ENCODE measurements around the gene EDC4. TPM values are rescaled to one million over a fixed set of nuclear protein-coding genes. Genes with fewer than 3 reads are reported as not detected.

The EDC4 gene
- total and polyA plus RNA-seq, 2 of the 13 experiments (the other 11 are each of a cell fraction or from before 2014, with no cell fraction given), result 51.4 to 59.1 TPM

GRCh38 chr16:67833415-67834241 is 39.2 kb upstream of the EDC4 start (continued):
- peak; percentile 41; the same call in 1 of the 2 replicates for TF ChIP-seq ZNF318 (CRISPR knock-in tag; IDR thresholded peaks at IDR 0.05)
- TF ChIP-seq HMG20A (CRISPR knock-in tag; IDR thresholded peaks at IDR 0.05; ENCODE audit: borderline replicate concordance), result no peak; the same call in 1 of the 2 replicates
- TF ChIP-seq DRAP1 (CRISPR knock-in tag; IDR thresholded peaks at IDR 0.05), result peak; percentile 97
- TF ChIP-seq PATZ1 (CRISPR knock-in tag; IDR thresholded peaks at IDR 0.05), result no peak; the same call in 1 of the 2 replicates
- peak; percentile 89 for TF ChIP-seq ZNF574 (CRISPR knock-in tag; IDR thresholded peaks at IDR 0.05)
- peak; percentile 90 for TF ChIP-seq HNF1B (CRISPR knock-in tag; IDR thresholded peaks at IDR 0.05)
- peak; percentile 94 for TF ChIP-seq CBFB (CRISPR knock-in tag; IDR thresholded peaks at IDR 0.05)
- no peak for TF ChIP-seq NBN (conservative IDR thresholded peaks at IDR 0.05)
- TF ChIP-seq ELF3 (CRISPR knock-in tag; IDR thresholded peaks at IDR 0.05), result peak; percentile 81
- peak; percentile 47; the same call in 1 of the 2 replicates for TF ChIP-seq ZNF724P (CRISPR knock-in tag; IDR thresholded peaks at IDR 0.05; ENCODE audit: borderline replicate concordance)
- TF ChIP-seq ZNF510 (CRISPR knock-in tag; IDR thresholded peaks at IDR 0.05; ENCODE audit: low read depth), result peak; percentile 92
- TF ChIP-seq NR2F6 (IDR thresholded peaks at IDR 0.05), result no peak
- no peak for TF ChIP-seq NR2F6 (CRISPR knock-in tag; IDR thresholded peaks at IDR 0.05)
- 0 out of 2 replicates have a peak, but pooled peaks have one; percentile 51 for TF ChIP-seq NCOA1 (CRISPR knock-in tag; IDR thresholded peaks at IDR 0.05)
